H1 (cell line): ENCODE data around the gene RPL21. TPM values are rescaled to one million over a fixed set of nuclear protein-coding genes. Genes with fewer than 3 reads are reported as not detected.

Source experiments
- BACH1 ChIP-seq: IDR thresholded peaks from 2 replicates; pipeline ENCODE4 v1.6.1; 2012; ENCODE audit warnings: low read length, improper control_type of control experiment
- BRCA1 ChIP-seq: IDR thresholded peaks from 2 replicates; pipeline ENCODE4 v1.6.1; 2012; ENCODE audit warnings: low read depth, low read length, improper control_type of control experiment
- CHD2 ChIP-seq: IDR thresholded peaks from 2 replicates; pipeline ENCODE4 v1.6.1; 2012; ENCODE audit warnings: low read length, improper control_type of control experiment
- CTBP2 ChIP-seq: IDR thresholded peaks from 2 replicates; pipeline ENCODE4 v1.7.0; 2011; ENCODE audit warnings: borderline replicate concordance, mild to moderate bottlenecking, moderate library complexity, mixed read lengths, low read length; ENCODE audit not compliant: insufficient read depth, insufficient read length
- HDAC6 ChIP-seq: IDR thresholded peaks from one replicate; pipeline ENCODE4 v1.7.1; 2012; ENCODE audit warnings: low read depth, mild to moderate bottlenecking, inconsistent platforms, low read length, moderate library complexity
- JUND ChIP-seq: IDR thresholded peaks from 2 replicates; pipeline ENCODE4 v1.6.1; 2011; ENCODE audit warnings: mild to moderate bottlenecking, improper control_type of control experiment, low read length
- PHF8 ChIP-seq: fragments of 200-600 bp; sonication (generic); conservative IDR thresholded peaks from 2 replicates; pipeline ENCODE4 v1.7.1; 2012; ENCODE audit warnings: low read depth, mild to moderate bottlenecking, inconsistent platforms, low read length, moderate library complexity
- RBBP5 ChIP-seq: IDR thresholded peaks from 2 replicates; pipeline ENCODE4 v1.7.1; 2012; ENCODE audit warnings: low read depth, mild to moderate bottlenecking, inconsistent platforms, low read length, moderate library complexity, borderline replicate concordance
- RXRA ChIP-seq: IDR thresholded peaks from 2 replicates; pipeline ENCODE4 v1.6.1; 2011; ENCODE audit warnings: low read depth, mild to moderate bottlenecking, low read length, moderate library complexity; ENCODE audit not compliant: insufficient read depth
- SP1 ChIP-seq: IDR thresholded peaks from 2 replicates; pipeline ENCODE4 v1.6.1; 2011; ENCODE audit warnings: low read depth, low read length
- SRF ChIP-seq: IDR thresholded peaks from 2 replicates; pipeline ENCODE4 v1.6.1; 2011; ENCODE audit warnings: mild to moderate bottlenecking, low read depth, low read length, moderate library complexity
- YY1 ChIP-seq: IDR thresholded peaks from 2 replicates; pipeline ENCODE4 v1.6.1; 2011; ENCODE audit warnings: low read depth, mild to moderate bottlenecking, low read length
- polyA plus RNA-seq, 7 experiments: library from polyadenylated mRNA; depleted of rRNA in 3 of 7; stranded (reverse) in 5 of 7; unstranded in 2 of 7; fragments of >200 nt in 5 of 7; fragments of 200-250 nt in 2 of 7; gene quantifications; 1 replicate in 5 of 7; 2 replicates in 1 of 7; 4 replicates in 1 of 7; pipeline versions ENCODE4 v1.2.1 to v1.2.3, GENCODE V29; 2011 to 2013; ENCODE audit warnings: missing spikeins in 2 of 7, mixed read lengths in 2 of 7
- total RNA-seq: library from RNA; stranded (reverse); fragmentation: NEBNext Ultra II Directional; extraction: Animal tissue kit (Norgen Biotek cat#: 25700); gene quantifications from 2 replicates; pipeline ENCODE4 v1.2.1, GENCODE V29; 2021
- TF ChIP-seq, protein P1 (sequence below): IDR thresholded peaks from 2 replicates; pipeline ENCODE4 v1.6.1; 2011; ENCODE audit warnings: low read depth, mild to moderate bottlenecking, low read length; ENCODE audit not compliant: insufficient read depth
- TF ChIP-seq, protein P2 (sequence below): IDR thresholded peaks from 2 replicates; pipeline ENCODE4 v1.6.1; 2012; ENCODE audit warnings: inconsistent platforms

RPL21 gene
- total and polyA plus RNA-seq, 2 of the 8 experiments (the other 6 are each of a cell fraction or from before 2014, with no cell fraction given), result 624 to 1,283 TPM

DNA sequence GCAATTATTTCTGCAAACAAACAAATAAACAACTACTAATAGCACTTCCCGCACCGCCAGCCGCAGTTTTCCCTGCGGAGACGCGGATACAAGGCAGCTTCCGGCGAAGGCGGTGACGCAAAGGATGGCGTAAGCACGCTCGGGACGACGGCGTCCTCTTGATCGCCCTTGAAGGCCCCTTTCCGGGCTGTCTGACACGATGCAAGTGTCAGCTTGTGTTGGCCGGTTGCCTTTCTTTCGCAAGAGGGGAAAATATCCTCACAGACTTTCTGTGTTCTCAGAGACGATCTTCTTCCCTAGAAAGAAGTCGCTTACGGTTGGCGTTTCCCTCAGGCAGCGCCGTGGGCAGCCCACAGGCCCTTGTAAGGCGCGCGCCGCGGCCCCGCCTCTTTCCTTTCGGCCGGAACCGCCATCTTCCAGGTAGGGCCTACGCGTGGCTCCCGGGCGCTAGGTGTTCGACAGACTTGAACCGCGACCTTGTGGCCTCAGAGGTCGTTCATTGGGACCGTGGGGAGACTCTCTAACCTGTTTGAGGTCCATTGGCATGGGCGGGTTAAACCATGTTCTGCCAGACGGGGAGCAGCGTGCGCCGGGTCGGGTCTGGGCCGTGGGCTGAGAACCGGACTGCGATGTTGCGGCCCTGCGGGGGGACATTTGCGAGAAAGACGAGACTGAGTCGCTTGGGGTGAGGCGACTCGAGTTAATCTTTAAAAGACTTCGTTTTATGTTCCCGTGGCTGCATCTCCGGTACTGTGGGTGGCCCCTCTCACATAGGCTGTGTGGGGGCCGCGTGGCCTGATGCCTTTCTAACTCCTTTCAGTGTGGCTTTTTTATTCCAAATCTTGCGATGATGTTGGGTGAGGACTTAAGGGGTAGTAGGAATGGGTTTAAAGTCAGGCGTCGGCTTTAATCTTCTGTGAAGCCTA, at the start of gene RPL21 (continued):
- TF ChIP-seq SP1 (peak; percentile 69; the same call in 1 of the 2 replicates), RXRA (no peak), CTBP2 (no peak), HDAC6 (no peak), JUND (peak; percentile 56; the same call in 1 of the 2 replicates), BRCA1 (no peak), PHF8 (peak; percentile 95), RBBP5 (peak; percentile 64; the same call in 1 of the 2 replicates), YY1 (peak; percentile 91), CHD2 (no peak), BACH1 (no peak), SRF (0 out of 2 replicates have a peak, but pooled peaks have one; percentile 64)
- TF ChIP-seq, protein P1, sequence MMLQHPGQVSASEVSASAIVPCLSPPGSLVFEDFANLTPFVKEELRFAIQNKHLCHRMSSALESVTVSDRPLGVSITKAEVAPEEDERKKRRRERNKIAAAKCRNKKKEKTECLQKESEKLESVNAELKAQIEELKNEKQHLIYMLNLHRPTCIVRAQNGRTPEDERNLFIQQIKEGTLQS, result no peak
- TF ChIP-seq, protein P2, sequence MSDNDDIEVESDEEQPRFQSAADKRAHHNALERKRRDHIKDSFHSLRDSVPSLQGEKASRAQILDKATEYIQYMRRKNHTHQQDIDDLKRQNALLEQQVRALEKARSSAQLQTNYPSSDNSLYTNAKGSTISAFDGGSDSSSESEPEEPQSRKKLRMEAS, result peak; percentile 75
